Sigmoid colon (tissue), 7 donors: ENCODE data around the gene MMP25. TPM values are rescaled to one million over a fixed set of nuclear protein-coding genes. Genes with fewer than 3 reads are reported as not detected.
"Not testable (repeated sequence)": the region's sequence is repeated elsewhere in the genome, so short reads cannot be mapped to it uniquely, and the experiment has no call there.

Source experiments
- DNase-seq: peaks from one replicate; pipeline ENCODE4 v3.0.0-alpha.2; 2019
- H3K27ac ChIP-seq, 4 donors: fragments of 200-600 bp; sonication (generic); one replicate each; pipeline ENCODE4 v1.5.1; 2016 to 2019; ENCODE audit warnings: mild to moderate bottlenecking in 1 of 4
- H3K27me3 ChIP-seq, 3 donors: fragments of 200-600 bp; sonication (generic); one replicate each; pipeline ENCODE4 v1.5.1; 2019; ENCODE audit warnings: mild to moderate bottlenecking in 1 of 3
- H3K36me3 ChIP-seq, 4 donors: fragments of 200-600 bp; sonication (generic); one replicate each; pipeline ENCODE4 v1.5.1; 2016 to 2019
- H3K4me1 ChIP-seq, 4 donors: fragments of 200-600 bp; sonication (generic); one replicate each; pipeline ENCODE4 v1.5.1; 2017 to 2019
- H3K4me3 ChIP-seq, 4 donors: fragments of 200-600 bp; sonication (generic); one replicate each; pipeline ENCODE4 v1.5.1; 2017 to 2019; ENCODE audit warnings: mild to moderate bottlenecking in 2 of 4, moderate library complexity in 1 of 4
- H3K9me3 ChIP-seq, 4 donors: fragments of 200-600 bp in 3 of 4; sonication (generic) in 3 of 4; one replicate each; pipeline versions ENCODE4 v1.5.1 to v1.6.1; 2013 to 2019
- EP300 ChIP-seq, 4 donors: sonication (generic); formaldehyde crosslinking; IDR thresholded peaks; one replicate each; pipeline ENCODE4 v1.6.1; 2017; ENCODE audit warnings: antibody characterized with exemption in 4 of 4
- POLR2A ChIP-seq, 2 donors: fragments of 450-650 bp; IDR thresholded peaks; one replicate each; pipeline ENCODE4 v1.6.1; 2016; ENCODE audit warnings: antibody characterized with exemption in 2 of 2, mild to moderate bottlenecking in 2 of 2, moderate library complexity in 2 of 2
- POLR2AphosphoS5 ChIP-seq, 4 donors: sonication (generic); formaldehyde crosslinking; IDR thresholded peaks; one replicate each; pipeline ENCODE4 v1.6.1; 2017; ENCODE audit warnings: antibody characterized with exemption in 4 of 4
- WGBS, 2 donors: extraction: QIAGEN DNeasy Blood & Tissue Kit; methylation state at CpG; one replicate each; pipeline ENCODE4 v1.1.7; 2013; 5-methylcytosine and 5-hydroxymethylcytosine counted together
- intact Hi-C: fragments of 100-400 bp; cut with DNase I; formaldehyde crosslinking; loops from one replicate; pipeline ENCODE4 v1.15.1; 2023
- polyA plus RNA-seq, 3 donors: library from polyadenylated mRNA; stranded (reverse); fragments of 200-250 nt; gene quantifications; one replicate each; pipeline ENCODE4 v1.2.3, GENCODE V29; 2013
- total RNA-seq, 4 donors: library from RNA; depleted of rRNA; stranded (reverse); fragments of >200 nt; gene quantifications; one replicate each; pipeline ENCODE4 v1.1.0, GENCODE V29; 2016
- TF ChIP-seq, protein P1 (sequence below), 4 experiments: fragments of 450-650 bp in 3 of 4; fragments of 200-600 bp in 1 of 4; IDR thresholded peaks; one replicate each; pipeline ENCODE4 v1.5.1; 2016 to 2019; ENCODE audit warnings: antibody characterized with exemption in 4 of 4, mild to moderate bottlenecking in 3 of 4, moderate library complexity in 2 of 4
- donor health status: healthy with polysubstance abuse.
- donor health status: Bipolar disorder and iron deficiency.
- donor health status: healthy.

Gene MMP25
- total and polyA plus RNA-seq, 7 donors, result under 0.01 to 3.7 (median 1.1) TPM; not detected in 1

DNA sequence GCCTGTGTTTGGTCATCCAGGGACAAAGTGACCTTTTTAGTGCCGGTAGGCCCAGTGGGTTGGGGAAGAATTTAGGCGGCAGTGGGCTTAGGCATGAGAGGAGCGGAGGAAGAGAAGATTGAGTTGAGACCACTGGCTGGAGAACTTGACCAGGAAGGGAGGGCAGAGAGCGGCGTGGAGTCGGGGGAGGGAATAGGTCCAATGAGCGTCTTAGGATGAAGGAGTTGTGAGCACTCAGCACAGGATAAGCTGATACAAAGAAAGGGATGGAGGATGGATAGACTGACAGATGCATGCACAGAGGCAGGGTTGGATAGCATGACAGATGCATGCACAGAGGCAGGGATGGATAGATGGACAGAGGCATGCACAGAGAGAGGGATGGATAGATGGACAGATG lies 27.1 kb downstream of the MMP25 start:
- H3K36me3 ChIP-seq, result no peaks in the 10 kb centered on the region
- H3K9me3 ChIP-seq, result no peaks in the 10 kb centered on the region
- intact Hi-C loops, result no loop called here
- H3K27ac ChIP-seq, result no peak overlapping the region
- TF ChIP-seq POLR2A (IDR thresholded peaks at IDR 0.05), result no peak
- no peak for TF ChIP-seq POLR2AphosphoS5 (IDR thresholded peaks at IDR 0.05)
- no peak for TF ChIP-seq EP300 (IDR thresholded peaks at IDR 0.05)
- TF ChIP-seq, protein P1, sequence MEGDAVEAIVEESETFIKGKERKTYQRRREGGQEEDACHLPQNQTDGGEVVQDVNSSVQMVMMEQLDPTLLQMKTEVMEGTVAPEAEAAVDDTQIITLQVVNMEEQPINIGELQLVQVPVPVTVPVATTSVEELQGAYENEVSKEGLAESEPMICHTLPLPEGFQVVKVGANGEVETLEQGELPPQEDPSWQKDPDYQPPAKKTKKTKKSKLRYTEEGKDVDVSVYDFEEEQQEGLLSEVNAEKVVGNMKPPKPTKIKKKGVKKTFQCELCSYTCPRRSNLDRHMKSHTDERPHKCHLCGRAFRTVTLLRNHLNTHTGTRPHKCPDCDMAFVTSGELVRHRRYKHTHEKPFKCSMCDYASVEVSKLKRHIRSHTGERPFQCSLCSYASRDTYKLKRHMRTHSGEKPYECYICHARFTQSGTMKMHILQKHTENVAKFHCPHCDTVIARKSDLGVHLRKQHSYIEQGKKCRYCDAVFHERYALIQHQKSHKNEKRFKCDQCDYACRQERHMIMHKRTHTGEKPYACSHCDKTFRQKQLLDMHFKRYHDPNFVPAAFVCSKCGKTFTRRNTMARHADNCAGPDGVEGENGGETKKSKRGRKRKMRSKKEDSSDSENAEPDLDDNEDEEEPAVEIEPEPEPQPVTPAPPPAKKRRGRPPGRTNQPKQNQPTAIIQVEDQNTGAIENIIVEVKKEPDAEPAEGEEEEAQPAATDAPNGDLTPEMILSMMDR (IDR thresholded peaks at IDR 0.05), result no peak
- DNase-seq, result no peak
- no peak overlapping the region for H3K4me3 ChIP-seq
- H3K27me3 ChIP-seq, result no peaks in the 10 kb centered on the region
- 90 to 92% methylated on average over 7 of the region's 7 CpGs for WGBS, 2 donors
- no peaks in the 10 kb centered on the region for H3K4me1 ChIP-seq

DNA sequence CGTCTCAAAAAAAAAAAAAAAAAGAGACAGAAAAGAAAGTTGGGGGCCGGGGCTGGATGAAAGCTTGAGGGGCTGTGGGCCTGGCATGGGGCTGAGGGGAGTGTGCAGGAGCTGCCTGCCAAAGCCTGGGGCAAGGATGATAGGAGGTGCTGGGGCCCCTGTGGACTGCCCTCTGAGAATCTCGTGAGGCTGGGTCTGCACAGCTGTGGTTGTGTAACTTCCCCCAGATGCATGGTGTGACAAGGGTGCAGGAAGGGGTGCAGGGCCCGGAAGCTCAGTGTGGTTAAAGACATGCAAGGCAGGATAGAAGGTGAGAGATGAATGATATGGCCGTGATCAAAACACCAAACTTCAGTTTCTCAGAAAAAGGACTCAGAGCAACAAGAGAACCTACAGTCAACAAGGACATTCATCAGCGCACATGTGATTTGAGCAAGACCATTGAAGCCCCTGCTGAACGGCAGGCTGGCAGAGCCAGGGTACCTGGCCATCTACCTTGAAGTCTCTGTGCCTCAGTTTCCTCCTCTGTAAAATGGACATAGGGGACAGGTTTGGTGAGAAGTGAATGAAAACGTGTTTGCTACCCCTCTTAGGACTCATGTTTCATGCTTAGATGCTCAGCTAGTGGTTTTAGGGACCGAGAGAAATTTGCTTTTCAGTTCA lies 28.6 kb downstream of the MMP25 start:
- DNase-seq, result no peak
- H3K4me1 ChIP-seq, result no peaks in the 10 kb centered on the region
- intact Hi-C loops, result no loop called here
- no peaks in the 10 kb centered on the region for H3K27me3 ChIP-seq
- no peaks in the 10 kb centered on the region for H3K36me3 ChIP-seq
- no peaks in the 10 kb centered on the region for H3K9me3 ChIP-seq
- 38 to 49% methylated on average over 9 of the region's 9 CpGs for whole genome bisulfite sequencing, 2 donors
- H3K27ac ChIP-seq, result no peak overlapping the region
- no peak overlapping the region for H3K4me3 ChIP-seq
- TF ChIP-seq, protein P1 (IDR thresholded peaks at IDR 0.05), result no peak
- TF ChIP-seq POLR2AphosphoS5 (IDR thresholded peaks at IDR 0.05) (no peak), POLR2A (IDR thresholded peaks at IDR 0.05) (no peak), EP300 (IDR thresholded peaks at IDR 0.05) (no peak)

DNA sequence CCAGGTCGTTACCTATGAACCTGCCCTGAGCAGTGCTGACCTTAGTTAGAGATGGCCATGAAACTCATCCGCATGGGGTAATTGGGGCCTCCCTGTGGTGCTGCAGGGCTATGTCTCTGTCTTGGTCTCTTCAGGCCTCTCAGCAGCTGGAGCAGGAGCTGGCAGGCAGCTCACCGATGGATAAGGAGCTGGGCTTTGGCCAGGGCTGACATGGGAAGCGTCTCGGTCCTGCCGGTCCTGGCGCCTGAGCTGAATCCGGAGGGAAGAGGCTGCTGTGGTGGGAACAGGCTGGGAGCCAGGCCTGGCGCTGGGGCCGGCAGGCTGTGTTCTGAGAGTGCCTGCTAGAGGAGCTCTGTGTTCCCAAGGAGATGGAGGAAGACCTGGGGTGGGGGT lies 29.2 kb downstream of the MMP25 start:
- H3K27ac ChIP-seq, result no peak overlapping the region
- no peak overlapping the region for H3K4me3 ChIP-seq
- H3K36me3 ChIP-seq, result no peaks in the 10 kb centered on the region
- TF ChIP-seq POLR2A (IDR thresholded peaks at IDR 0.05) (no peak), POLR2AphosphoS5 (IDR thresholded peaks at IDR 0.05) (no peak), EP300 (IDR thresholded peaks at IDR 0.05) (no peak)
- TF ChIP-seq, protein P1 (IDR thresholded peaks at IDR 0.05), result no peak
- no peaks in the 10 kb centered on the region for H3K27me3 ChIP-seq
- WGBS, 2 donors, result 49 to 74% methylated on average over 10 of the region's 10 CpGs
- intact Hi-C loops, result no loop called here
- H3K4me1 ChIP-seq, result no peaks in the 10 kb centered on the region
- DNase-seq, result no peak
- H3K9me3 ChIP-seq, result no peaks in the 10 kb centered on the region

DNA sequence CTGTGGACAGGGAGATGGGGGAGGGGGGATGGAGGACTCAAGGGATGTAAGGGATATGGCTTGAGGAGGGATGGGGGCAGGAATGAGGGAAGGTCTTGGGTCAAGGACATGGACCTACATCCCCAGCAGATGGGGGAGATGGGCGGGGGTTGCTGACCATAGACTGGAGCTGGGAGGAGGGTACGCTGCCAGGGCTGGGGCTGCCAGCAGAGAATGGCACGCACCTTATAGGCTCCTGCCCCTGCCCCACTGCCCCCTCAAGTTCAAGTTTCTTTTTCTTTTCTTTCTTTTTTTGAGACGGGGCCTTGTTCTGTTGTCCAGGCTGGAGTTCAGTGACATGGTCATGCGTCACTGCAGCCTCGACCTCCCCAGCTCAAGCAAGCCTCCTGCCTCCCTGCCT lies 29.6 kb downstream of the MMP25 start:
- H3K27me3 ChIP-seq, H3K4me1 ChIP-seq, H3K27ac ChIP-seq, DNase-seq, H3K36me3 ChIP-seq, intact Hi-C loops, H3K4me3 ChIP-seq, H3K9me3 ChIP-seq: not testable (repeated sequence)
- 80 to 84% methylated on average over 6 of the region's 6 CpGs for WGBS, 2 donors

DNA sequence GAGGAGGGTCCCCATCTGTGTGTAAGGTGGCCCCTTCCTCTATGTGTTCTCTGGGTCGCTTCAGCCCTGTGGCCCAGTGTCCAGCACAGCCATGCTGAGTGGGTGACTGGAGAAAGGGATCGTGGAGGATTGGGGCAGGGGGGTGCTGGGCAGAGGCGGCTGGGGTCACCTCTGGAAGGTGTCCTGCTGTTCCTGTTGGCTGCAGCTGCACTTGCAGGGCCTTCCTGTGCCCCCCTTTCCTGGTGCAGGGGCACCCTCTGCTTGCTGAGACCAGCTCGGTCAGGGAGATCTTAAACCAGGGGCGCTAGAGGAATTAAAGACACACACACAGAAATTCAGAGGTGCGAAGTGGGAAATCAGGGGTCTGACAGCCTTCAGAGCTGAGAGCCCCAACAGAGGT lies 30.2 kb downstream of the MMP25 start:
- no peak for TF ChIP-seq POLR2AphosphoS5 (IDR thresholded peaks at IDR 0.05)
- TF ChIP-seq, protein P1 (IDR thresholded peaks at IDR 0.05), result no peak
- no peak for TF ChIP-seq POLR2A (IDR thresholded peaks at IDR 0.05)
- TF ChIP-seq EP300 (IDR thresholded peaks at IDR 0.05), result no peak
- no peak overlapping the region for H3K4me3 ChIP-seq
- DNase-seq, result no peak
- no peaks in the 10 kb centered on the region for H3K4me1 ChIP-seq
- intact Hi-C loops, result no loop called here
- WGBS, 2 donors, result 52 to 63% methylated on average over 6 of the region's 6 CpGs
- no peak overlapping the region for H3K27ac ChIP-seq
- H3K9me3 ChIP-seq, result no peaks in the 10 kb centered on the region
- H3K27me3 ChIP-seq, result no peaks in the 10 kb centered on the region
- no peaks in the 10 kb centered on the region for H3K36me3 ChIP-seq
